Measurements from ENCODE around the gene C8B.

The C8B gene

GRCh38 chr1:56965916-56966697, at the start of gene C8B:
Gene C8B (minus strand): TSS chr1:56966015. CDS start chr1:56965948, 67 bp downstream.
- intact Hi-C loops (cut with DNase I), result no loop called here
- no peak for DNase-seq

- intact Hi-C loops (cut with DNase I), result no loop called here
- DNase-seq, result no peak
Observed at GRCh38 chr1:57015071-57015470, 49.3 kb upstream of the C8B start.

GRCh38 chr1:57013522-57013921, 47.7 kb upstream of the C8B start:
- no peak for DNase-seq
- intact Hi-C loops (cut with DNase I), result no loop called here

GRCh38 chr1:57012315-57012714, 46.5 kb upstream of the C8B start:
- intact Hi-C loops (cut with DNase I), result no loop called here
- no peak for DNase-seq

- intact Hi-C loops (cut with DNase I), result no loop called here
- no peak for DNase-seq
Observed at GRCh38 chr1:57010511-57010910, 44.7 kb upstream of the C8B start.

- DNase-seq, result no peak
- intact Hi-C loops (cut with DNase I), result no loop called here
Observed at GRCh38 chr1:57007948-57008347, 42.1 kb upstream of the C8B start.

- intact Hi-C loops (cut with DNase I), result no loop called here
- DNase-seq, result no peak
Observed at GRCh38 chr1:57007472-57007871, 41.7 kb upstream of the C8B start.

GRCh38 chr1:57003398-57004139, 37.8 kb upstream of the C8B start:
- DNase-seq, result no peak
- intact Hi-C loops (cut with DNase I), result no loop called here

GRCh38 chr1:56995414-56996100, 29.7 kb upstream of the C8B start:
- DNase-seq, result no peak
- intact Hi-C loops (cut with DNase I), result no loop called here

GRCh38 chr1:56993475-56993874, 27.7 kb upstream of the C8B start:
- DNase-seq, result no peak
- intact Hi-C loops (cut with DNase I), result no loop called here

GRCh38 chr1:56992318-56993125, 26.7 kb upstream of the C8B start:
- intact Hi-C loops (cut with DNase I), result no loop called here

GRCh38 chr1:56991576-56991975, 25.8 kb upstream of the C8B start:
- intact Hi-C loops (cut with DNase I), result no loop called here

More at GRCh38 chr1:56992318-56993125, 26.7 kb upstream of the C8B start:
- no peak for DNase-seq

GRCh38 chr1:56986397-56986796, 20.6 kb upstream of the C8B start:
- no peak for DNase-seq
- intact Hi-C loops (cut with DNase I), result no loop called here

More at GRCh38 chr1:56991576-56991975, 25.8 kb upstream of the C8B start:
- DNase-seq, result no peak

- intact Hi-C loops (cut with DNase I), result no loop called here
- no peak for DNase-seq
Observed at GRCh38 chr1:56985857-56986256, 20.0 kb upstream of the C8B start.

- DNase-seq, result no peak
- intact Hi-C loops (cut with DNase I), result no loop called here
Observed at GRCh38 chr1:56983484-56983883, 17.7 kb upstream of the C8B start.

GRCh38 chr1:56979986-56980755, 14.4 kb upstream of the C8B start:
- no peak for DNase-seq
- intact Hi-C loops (cut with DNase I), result no loop called here

- no peak for DNase-seq
- intact Hi-C loops (cut with DNase I), result no loop called here
Observed at GRCh38 chr1:56978819-56979218, 13.0 kb upstream of the C8B start.

GRCh38 chr1:56977910-56978309, 12.1 kb upstream of the C8B start:
- no peak for DNase-seq
- intact Hi-C loops (cut with DNase I), result no loop called here

- DNase-seq, result no peak
- intact Hi-C loops (cut with DNase I), result no loop called here
Observed at GRCh38 chr1:56975446-56975845, 9.6 kb upstream of the C8B start.
